Heart right ventricle (tissue), 16 donors: ENCODE results near the gene PIK3C2G. TPM values are rescaled to one million over a fixed set of nuclear protein-coding genes. Genes with fewer than 3 reads are reported as not detected.

Source experiments
- ATAC-seq, 8 donors: fragments of 200-7000 bp; cut with Tn5 transposase; one replicate each; pipeline ENCODE4 v1.9.1; 2020; ENCODE audit warnings: mild to moderate bottlenecking in 8 of 8, moderate library complexity in 8 of 8, moderate number of reproducible peaks in 1 of 8
- DNase-seq, 2 donors: peaks; one replicate each; pipeline ENCODE4 v3.0.0-alpha.2; 2020
- H3K27ac ChIP-seq, 10 donors: fragments of 200-600 bp; sonication (generic) in 2 of 10; one replicate each; pipeline versions ENCODE4 v1.5.0 to v1.8.0; 2020 to 2022; ENCODE audit warnings: mild to moderate bottlenecking in 3 of 10
- H3K27me3 ChIP-seq, 7 donors: fragments of 200-600 bp; one replicate each; pipeline ENCODE4 v1.8.0; 2021 to 2022; ENCODE audit warnings: mild to moderate bottlenecking in 2 of 7
- H3K36me3 ChIP-seq, 9 donors: fragments of 200-600 bp; sonication (generic) in 1 of 9; one replicate each; pipeline versions ENCODE4 v1.5.0 to v1.8.0; 2020 to 2022; ENCODE audit warnings: mild to moderate bottlenecking in 2 of 9
- H3K4me1 ChIP-seq, 9 donors: fragments of 200-600 bp; sonication (generic) in 1 of 9; one replicate each; pipeline versions ENCODE4 v1.5.0 to v1.8.0; 2020 to 2022; ENCODE audit warnings: mild to moderate bottlenecking in 4 of 9
- H3K4me3 ChIP-seq, 10 donors: fragments of 200-600 bp; sonication (generic) in 2 of 10; one replicate each; pipeline versions ENCODE4 v1.5.0 to v1.8.0; 2020 to 2022; ENCODE audit warnings: mild to moderate bottlenecking in 7 of 10, moderate library complexity in 2 of 10
- H3K9me3 ChIP-seq, 11 donors: fragments of 200-600 bp in 10 of 11; sonication (generic) in 2 of 11; one replicate each; pipeline versions ENCODE4 v1.5.0 to v1.8.0; 2013 to 2022; ENCODE audit warnings: mild to moderate bottlenecking in 2 of 11, control low read depth in 1 of 11, moderate library complexity in 1 of 11
- CTCF ChIP-seq, 9 donors: fragments of 200-600 bp; sonication (generic) in 2 of 9; IDR thresholded peaks; one replicate each; pipeline versions ENCODE4 v1.5.0 to v1.8.0; 2021 to 2022; ENCODE audit warnings: antibody characterized with exemption in 9 of 9, mild to moderate bottlenecking in 5 of 9, moderate library complexity in 1 of 9
- WGBS, 2 donors: extraction: QIAGEN DNeasy Blood & Tissue Kit; methylation state at CpG; one replicate each; pipeline ENCODE4 v1.1.7; 2013; ENCODE audit warnings: inconsistent platforms in 1 of 2; 5-methylcytosine and 5-hydroxymethylcytosine counted together
- intact Hi-C, 10 donors: fragments of 100-400 bp; cut with DNase I; formaldehyde crosslinking; loops; one replicate each; pipeline versions ENCODE4 v1.11.1 to v1.14.2; 2022
- polyA plus RNA-seq, 2 donors: library from polyadenylated mRNA; stranded (reverse); fragments of 200-250 nt; gene quantifications; one replicate each; pipeline ENCODE4 v1.2.3, GENCODE V29; 2013
- total RNA-seq, 10 donors: library from RNA; stranded (reverse); fragmentation: NEBNext Ultra II Directional in 3 of 10; extraction: Animal tissue kit (Norgen Biotek cat#: 25700) in 3 of 10; gene quantifications; one replicate each; pipeline versions ENCODE4 v1.2.1 to v1.2.4, GENCODE V29; 2021 to 2023
- donor health status: Arrhythmogenic right ventricular cardiomyopathy.
- donor health status: ischemic (EF 13 %, LVEDD 7.1; RV severe dilation, severe dysfunction).
- donor health status: healthy with polysubstance abuse.
- donor health status: DM: no; HTN: yes; CAD: no.
- donor health status: DM: no; HTN: no; CAD: no.
- donor health status: ischemic (EF 25% LVEDD 6.9; RV normal size, moderate dysfunction).
- donor health status: ischemic (EF 25% LVEDD 5.7; RV mildly dilated, moderate dysfunction).
- donor health status: healthy.
- donor health status: DM: yes; HTN: yes; CAD: no.
- donor health status: Ischemic cardiomyopathy.
- donor health status: ischemic (EF 35%, LVEDD 5.7; RV mildly dilated, moderate dysfunction).
- donor health status: nonischemic (EF 11% LVEDD 7.7; RV severe dilation, severe dysfunction).
- donor health status: DM: yes; HTN: yes; CAD: no.
- donor health status: PGD.
- donor health status: ischemic (EF 29% LVEDD 5.4; RV normal size, mild dysfunction).
- donor health status: nonischemic (EF 23%, LVEDD 6.1; RV moderate dilation, normal function).

PIK3C2G gene
- total and polyA plus RNA-seq, 12 donors = not detected

- WGBS, 2 donors = 70% methylated on average over 2 of the region's 2 CpGs
- no peak for ATAC-seq
- H3K4me3 ChIP-seq = no peak overlapping the region
- H3K9me3 ChIP-seq = no peaks in the 10 kb centered on the region
- DNase-seq = no peak
- TF ChIP-seq CTCF (IDR thresholded peaks at IDR 0.05) = no peak
- no peaks in the 10 kb centered on the region for H3K4me1 ChIP-seq
- H3K27ac ChIP-seq = no peak overlapping the region
- no peaks in the 10 kb centered on the region for H3K36me3 ChIP-seq
- intact Hi-C loops = no loop called here
- no peaks in the 10 kb centered on the region for H3K27me3 ChIP-seq
Observed at GRCh38 chr12:18632848-18633247, 371.5 kb downstream of the PIK3C2G start.

- Histone ChIP-seq H3K4me1 (no peaks in the 10 kb centered on the region), H3K36me3 (no peaks in the 10 kb centered on the region), H3K4me3 (no peak overlapping the region), H3K27ac (no peak overlapping the region), H3K9me3 (no peaks in the 10 kb centered on the region), H3K27me3 (no peaks in the 10 kb centered on the region)
- DNase-seq (no peak), ATAC-seq (no peak)
- WGBS, 2 donors = 61 to 67% methylated on average over 4 of the region's 4 CpGs
- TF ChIP-seq CTCF (IDR thresholded peaks at IDR 0.05) = no peak
- intact Hi-C loops = no loop called here
Observed at GRCh38 chr12:18634382-18634781, 373.1 kb downstream of the PIK3C2G start.

GRCh38 chr12:18640321-18640955 lies 379.1 kb downstream of the PIK3C2G start:
- DNase-seq (no peak), ATAC-seq (no peak)
- intact Hi-C loops = no loop called here
- 56 to 62% methylated on average over 4 of the region's 4 CpGs for WGBS, 2 donors
- Histone ChIP-seq H3K27ac (no peak overlapping the region), H3K27me3 (no peaks in the 10 kb centered on the region), H3K4me3 (no peak overlapping the region), H3K4me1 (peaks cover 0 to 12% (median 0%) of the 10 kb centered on the region in 9 donors), H3K9me3 (no peaks in the 10 kb centered on the region), H3K36me3 (no peaks in the 10 kb centered on the region)
- no peak for TF ChIP-seq CTCF (IDR thresholded peaks at IDR 0.05)

GRCh38 chr12:18643681-18644080 lies 382.4 kb downstream of the PIK3C2G start:
- Histone ChIP-seq H3K27ac (no peak overlapping the region), H3K4me3 (no peak overlapping the region), H3K9me3 (no peaks in the 10 kb centered on the region), H3K4me1 (peaks cover 0 to 12% (median 0%) of the 10 kb centered on the region in 9 donors), H3K27me3 (no peaks in the 10 kb centered on the region), H3K36me3 (no peaks in the 10 kb centered on the region)
- intact Hi-C loops = no loop called here
- ATAC-seq = peak in 7 of 8 donors; percentile 59 to 83 (median 76)
- DNase-seq = no peak
- WGBS, 2 donors = 49 to 50% methylated on average over 5 of the region's 5 CpGs
- no peak for TF ChIP-seq CTCF (IDR thresholded peaks at IDR 0.05)
